T-helper 1 cell (primary cell): Measurements from ENCODE around the gene PPP2R5D.
"Not testable (repeated sequence)": the region's sequence is repeated elsewhere in the genome, so short reads cannot be mapped to it uniquely, and the experiment has no call there.

Source experiments
- DNase-seq, 5 donors: peaks; one replicate each; pipeline ENCODE4 v3.0.0-alpha.2; 2012 to 2020
- total RNA-seq, 4 donors: gene quantifications; one replicate each; lab custom pipeline; 2026; lab: John Stamatoyannopoulos, UW

PPP2R5D gene
- total RNA-seq = 37.6 to 46.0 (median 44.3) reads per million in 4 donors

- peak; percentile 92 to 98 (median 96) for DNase-seq
Measured at GRCh38 chr6:42984001-42984923, at the start of gene PPP2R5D. PPP2R5D (plus strand) TSS chr6:42984570; CDS start chr6:42984678, 108 bp downstream.

DNA sequence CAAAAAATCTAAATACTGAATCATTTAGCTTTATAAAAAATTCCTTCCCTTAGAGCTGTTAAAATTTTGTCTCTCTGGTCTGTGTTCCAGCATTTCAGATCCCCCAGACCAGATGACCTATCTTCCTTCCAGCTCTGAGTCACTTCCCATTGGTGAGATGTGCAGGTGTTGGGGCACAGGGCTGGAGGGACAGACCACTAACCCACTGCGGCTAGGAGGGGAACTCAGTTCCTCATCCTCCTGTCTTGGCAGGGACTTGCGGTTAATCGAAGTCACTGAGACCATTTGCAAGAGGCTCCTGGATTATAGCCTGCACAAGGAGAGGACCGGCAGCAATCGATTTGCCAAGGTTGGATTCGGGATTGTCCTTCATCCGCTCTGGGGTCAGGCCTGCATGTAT lies 49.0 kb upstream of the PPP2R5D start:
- no peak for DNase-seq

DNA sequence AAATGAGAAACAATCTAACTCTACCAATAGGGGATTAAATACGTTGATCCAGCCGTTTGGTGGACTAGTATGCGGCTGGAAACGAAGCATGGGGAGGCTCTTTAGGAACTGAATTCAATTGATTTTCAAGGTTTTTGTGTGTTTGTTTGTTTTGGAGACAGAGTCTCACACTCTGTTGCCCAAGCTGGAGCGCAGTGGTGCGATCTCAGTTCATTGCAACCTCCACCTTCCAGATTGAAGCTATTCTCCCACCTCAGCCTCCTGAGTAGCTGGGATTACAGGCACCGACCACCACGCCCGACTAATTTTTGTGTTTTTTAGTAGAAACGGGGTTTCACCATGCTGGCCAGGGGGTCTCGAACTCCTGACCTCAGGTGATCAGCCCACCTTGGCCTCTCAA lies 48.0 kb upstream of the PPP2R5D start:
- DNase-seq = no peak

DNA sequence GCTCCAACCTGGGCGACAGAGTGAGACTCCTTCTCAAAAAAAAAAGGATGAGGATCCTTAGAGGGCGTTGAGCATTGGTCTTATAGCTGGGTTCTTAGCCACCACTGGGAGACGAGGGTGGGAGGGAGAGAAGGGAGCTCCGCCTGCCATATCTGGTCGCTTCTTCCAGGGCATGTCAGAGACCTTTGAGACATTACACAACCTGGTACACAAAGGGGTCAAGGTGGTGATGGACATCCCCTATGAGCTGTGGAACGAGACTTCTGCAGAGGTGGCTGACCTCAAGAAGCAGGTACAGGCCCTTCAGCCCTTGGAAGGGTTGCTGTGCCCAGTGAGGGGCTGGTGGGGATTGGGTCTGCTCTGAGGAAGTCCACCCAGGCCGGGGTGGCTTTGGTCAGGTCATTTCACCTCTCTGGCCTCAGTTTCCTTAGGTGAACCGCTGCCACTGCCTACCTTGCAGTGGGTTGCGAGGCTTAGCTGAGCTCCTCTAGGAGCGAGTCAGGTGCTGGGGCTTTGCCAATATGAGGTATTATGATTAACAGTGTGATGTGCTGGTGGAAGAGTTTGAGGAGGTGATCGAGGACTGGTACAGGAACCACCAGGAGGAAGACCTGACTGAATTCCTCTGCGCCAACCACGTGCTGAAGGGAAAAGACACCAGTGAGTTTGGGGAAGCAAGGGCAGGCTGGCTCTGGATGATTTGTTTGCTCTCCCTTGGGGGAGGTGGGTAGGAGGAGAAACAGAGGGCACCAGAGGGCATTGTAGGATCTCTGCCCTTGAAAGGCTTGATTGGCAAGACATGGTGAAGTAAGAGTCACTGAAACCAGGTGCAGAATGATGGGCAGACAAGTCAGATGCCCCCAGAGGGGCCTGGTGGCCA lies 46.6 kb upstream of the PPP2R5D start:
- DNase-seq = no peak

- DNase-seq = no peak
Measured at GRCh38 chr6:42938428-42938796, 46.0 kb upstream of the PPP2R5D start.

- DNase-seq = no peak
Measured at GRCh38 chr6:42938987-42939809, 45.2 kb upstream of the PPP2R5D start.

GRCh38 chr6:42939810-42940167 lies 44.6 kb upstream of the PPP2R5D start:
- no peak for DNase-seq

DNA sequence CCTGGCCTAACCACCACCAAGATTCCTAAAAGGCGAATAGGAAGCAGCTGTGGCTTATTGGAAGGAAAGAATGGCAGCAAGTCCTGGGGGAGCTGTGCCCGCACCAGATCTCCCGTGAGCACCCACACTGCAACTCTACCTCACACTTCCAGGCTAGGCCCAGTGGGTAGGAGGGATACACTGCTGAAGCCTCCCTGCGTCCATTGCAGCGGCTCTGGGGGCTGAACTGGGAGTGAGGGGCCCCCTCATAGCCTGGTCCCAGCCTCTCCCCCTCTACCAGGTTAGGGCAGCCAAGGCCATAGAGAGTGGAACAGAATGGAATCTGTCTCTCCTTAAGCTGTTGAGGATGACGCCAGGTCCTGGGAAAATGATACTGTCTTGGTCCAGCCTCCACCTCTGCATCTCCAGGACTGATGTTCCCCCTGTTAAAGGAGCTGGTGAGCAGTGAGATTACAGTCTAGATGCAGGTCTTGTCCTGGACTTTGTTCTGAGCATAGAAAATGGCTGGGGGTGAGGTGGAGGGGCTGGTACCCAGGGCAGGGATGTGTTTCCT lies 43.8 kb upstream of the PPP2R5D start:
- no peak for DNase-seq

GRCh38 chr6:42941356-42941755 lies 43.0 kb upstream of the PPP2R5D start:
- DNase-seq = not testable (repeated sequence)

GRCh38 chr6:42942444-42942843 lies 41.9 kb upstream of the PPP2R5D start:
- no peak for DNase-seq

GRCh38 chr6:42947950-42948349 lies 36.4 kb upstream of the PPP2R5D start:
- DNase-seq = no peak

DNA sequence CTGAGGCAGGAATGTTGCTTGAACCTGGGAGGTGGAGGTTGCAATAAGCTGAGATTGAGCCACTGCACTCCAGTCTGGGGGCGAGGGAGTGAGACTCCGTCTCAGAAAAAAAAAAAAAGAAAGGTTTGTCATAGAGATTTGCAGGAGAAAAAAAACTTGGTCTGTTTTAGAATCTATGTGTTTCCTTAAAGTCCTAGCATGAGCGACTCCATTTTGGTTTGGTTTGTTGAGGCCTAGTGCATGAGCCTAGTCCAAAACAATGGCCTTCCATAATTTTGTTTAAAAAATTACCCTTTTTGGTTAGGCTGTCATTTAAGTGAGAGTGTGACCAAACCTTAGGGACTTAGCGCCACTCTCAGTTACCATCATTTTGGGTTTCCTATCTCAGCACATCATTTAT lies 32.0 kb upstream of the PPP2R5D start:
- no peak for DNase-seq

DNA sequence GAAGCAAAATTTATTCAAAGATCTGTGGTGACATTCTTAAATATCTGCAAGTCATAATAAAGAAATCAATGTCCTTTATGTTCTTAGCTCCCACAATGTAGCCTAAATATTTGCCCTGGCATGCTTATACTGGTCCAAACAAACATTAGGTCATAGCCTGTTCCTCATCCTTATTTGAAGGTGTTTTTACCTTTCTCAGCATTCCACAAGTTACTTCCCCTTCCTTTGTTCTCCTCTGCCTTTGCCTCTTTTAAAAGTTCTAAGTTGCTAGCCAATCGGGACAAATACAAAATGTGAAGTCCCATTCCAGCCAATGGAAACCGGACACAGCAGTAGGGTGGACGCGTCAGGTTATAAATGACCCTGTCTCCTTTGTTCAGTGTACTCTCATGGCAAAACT lies 30.0 kb upstream of the PPP2R5D start:
- not testable (repeated sequence) for DNase-seq

DNA sequence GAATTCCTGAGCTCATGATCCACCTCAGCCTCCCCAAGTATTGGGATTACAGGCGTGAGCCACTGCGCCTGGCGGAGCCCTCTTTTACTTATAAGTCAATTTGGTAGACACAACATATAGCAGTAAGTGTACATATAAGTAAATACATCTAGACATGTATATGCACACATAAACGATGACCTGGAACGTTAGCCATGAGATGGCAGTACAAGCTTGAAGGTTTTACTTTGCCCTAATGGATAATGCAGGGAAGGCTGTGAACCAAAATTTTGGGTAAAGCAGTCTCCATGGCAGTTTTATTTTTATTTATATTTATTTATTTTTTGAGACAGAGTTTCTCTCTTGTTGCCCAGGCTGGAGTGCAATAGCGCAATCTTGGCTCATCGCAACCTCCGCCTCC lies 26.2 kb upstream of the PPP2R5D start:
- no peak for DNase-seq

DNA sequence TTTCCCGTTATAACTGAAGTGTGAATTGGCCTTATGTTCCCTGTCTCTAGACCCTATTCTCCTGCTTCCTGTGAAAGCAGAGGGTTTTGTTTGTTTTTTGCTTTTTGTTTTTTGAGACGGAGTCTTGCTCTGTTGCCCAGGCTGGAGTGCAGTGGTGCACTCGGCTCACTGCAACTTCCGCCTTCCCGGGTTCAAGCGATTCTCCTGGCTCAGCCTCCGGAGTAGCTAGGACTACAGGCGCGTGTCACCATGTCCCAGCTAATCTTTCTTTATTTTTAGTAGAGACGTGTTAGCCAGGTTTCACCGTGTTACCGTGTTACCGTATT lies 24.5 kb upstream of the PPP2R5D start:
- no peak for DNase-seq

DNA sequence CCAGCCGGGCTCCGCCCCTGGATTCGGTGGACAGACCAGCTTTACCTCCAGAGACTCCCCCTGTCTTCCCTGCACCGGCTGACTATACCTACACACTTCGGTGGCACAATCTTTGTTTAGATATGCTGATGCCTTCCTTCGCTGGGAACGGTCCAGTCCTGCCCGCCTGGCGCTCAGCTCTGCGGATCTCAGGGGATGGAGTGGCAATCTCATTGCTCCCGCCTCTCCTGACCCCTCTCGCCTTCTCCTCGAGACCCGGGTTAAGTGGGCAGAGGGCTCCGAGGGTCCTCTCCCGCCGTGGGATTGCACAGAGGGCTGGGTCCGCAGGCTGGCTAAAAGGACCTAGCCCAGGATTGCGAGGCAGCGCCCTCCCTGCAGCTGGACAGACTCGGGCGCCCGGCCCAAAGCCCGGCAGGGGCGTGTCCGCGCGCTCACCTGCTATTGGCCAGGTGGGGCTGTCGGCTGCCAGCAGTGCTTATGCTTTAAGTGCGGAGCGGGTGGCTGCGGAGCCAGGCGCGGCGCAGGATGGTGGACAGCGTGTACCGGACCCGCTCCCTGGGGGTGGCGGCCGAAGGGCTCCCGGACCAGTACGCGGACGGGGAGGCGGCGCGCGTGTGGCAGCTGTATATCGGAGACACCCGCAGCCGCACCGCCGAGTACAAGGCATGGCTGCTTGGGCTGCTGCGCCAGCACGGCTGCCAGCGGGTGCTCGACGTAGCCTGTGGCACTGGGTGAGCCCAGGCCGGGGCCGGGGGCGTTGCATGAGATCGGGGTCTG lies 23.9 kb upstream of the PPP2R5D start, which contains the start of gene GNMT:
GNMT (plus strand) TSS at position 512 of the 777 bp plus-strand sequence; CDS start at position 526, 14 bp downstream.
- DNase-seq = peak in 2 of 5 donors; percentile 29 to 30

DNA sequence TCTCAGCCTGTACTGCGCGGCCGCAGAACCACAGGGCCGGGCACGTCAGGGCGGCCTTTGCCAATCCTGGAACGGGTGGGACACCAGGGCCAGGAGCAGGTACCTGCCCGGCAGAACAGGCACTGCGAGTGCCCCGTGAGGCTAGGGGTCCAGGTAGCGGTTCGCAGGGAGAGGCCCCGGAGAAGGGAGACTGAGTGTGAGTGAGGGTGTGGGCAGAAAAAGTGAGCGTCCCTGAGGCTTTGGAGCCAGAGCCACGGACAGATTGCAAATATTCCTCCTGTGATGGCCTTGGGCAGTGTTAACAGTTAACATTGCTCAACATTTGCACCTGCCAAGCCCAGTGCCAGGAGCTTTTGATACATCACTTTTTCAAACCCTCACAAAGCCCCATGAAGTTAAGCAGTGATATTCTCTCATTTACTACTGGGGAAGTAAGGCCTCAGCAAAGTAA lies 23.3 kb upstream of the PPP2R5D start:
- no peak for DNase-seq

GRCh38 chr6:42962096-42962495 lies 22.3 kb upstream of the PPP2R5D start:
- DNase-seq = no peak

- no peak for DNase-seq
Measured at GRCh38 chr6:42962502-42963178, 21.7 kb upstream of the PPP2R5D start.

GRCh38 chr6:42963179-42963854 lies 21.1 kb upstream of the PPP2R5D start:
- no peak for DNase-seq
